ENCODE measurements around the gene ZNF580. TPM values are rescaled to one million over a fixed set of nuclear protein-coding genes. Genes with fewer than 3 reads are reported as not detected.
A peak's percentile ranks its signal among the peaks of the same experiment; 100 is the strongest.

Gene ZNF580
- total RNA-seq, 2 experiments from 2014 or later, result 24.4 to 50.0 TPM

GRCh38 chr19:55633861-55634260 is 6.9 kb upstream of the ZNF580 start:
- Histone ChIP-seq H3K9me2 (ENCODE audit: insufficient read depth, low read length) (no peaks in the 10 kb centered on the region), H3K79me2 (ENCODE audit: insufficient read depth, low read depth, low read length) (peaks cover 26% of the 10 kb centered on the region), H3K36me3 (ENCODE audit: insufficient read depth, low read length) (peaks cover 7% of the 10 kb centered on the region; the same call in 1 of the 2 replicates), H3K9me3 (ENCODE audit: low read length) (no peaks in the 10 kb centered on the region), H3K4me3 (ENCODE audit: low read depth, low read length, poor library complexity, severe bottlenecking) (peak overlapping the region; percentile 98), H4K20me1 (ENCODE audit: insufficient read depth, low read length) (no peaks in the 10 kb centered on the region), H2AFZ (ENCODE audit: low read length) (peak overlapping the region; percentile 59; the same call in 1 of the 2 replicates), H3K4me1 (ENCODE audit: insufficient read depth, low read length, poor library complexity, severe bottlenecking) (peaks cover 38% of the 10 kb centered on the region), H3K4me2 (ENCODE audit: low read length) (peak overlapping the region; percentile 100), H3K27ac (ENCODE audit: low read depth, low read length, poor library complexity, severe bottlenecking) (peak overlapping the region; percentile 64)
- ChIA-PET POLR2A (interaction anchor here (0.6 to 1.0 kb wide), 4 partner anchors 9 to 357 kb away, joined by 3 to 6 read pairs (median 4); partner anchors contain the start of genes KMT5C and ZNF784), CTCF (ENCODE audit: unreplicated experiment) (interaction anchor here (1.6 kb wide), 1 partner anchor 21 kb away, joined by 3 read pairs; the partner anchor contains the start of gene U2AF2)
- intact Hi-C loops (cut with micrococcal nuclease; ENCODE audit: unreplicated experiment), result no loop called here
- TF ChIP-seq CTCF (conservative IDR thresholded peaks at IDR 0.05; ENCODE audit: low read length) (no peak), EZH2phosphoT487 (IDR thresholded peaks at IDR 0.05; ENCODE audit: borderline replicate concordance, low read depth, low read length) (no peak)
- no peak for DNase-seq (ENCODE audit: low spot score)
- no TSS peak for BruUV-seq (replicated peaks)

- Histone ChIP-seq H3K9me2 (ENCODE audit: insufficient read depth, low read length) (no peaks in the 10 kb centered on the region), H3K27ac (ENCODE audit: low read depth, low read length, poor library complexity, severe bottlenecking) (peak overlapping the region; percentile 64), H3K4me2 (ENCODE audit: low read length) (peak overlapping the region; percentile 100), H2AFZ (ENCODE audit: low read length) (no peak overlapping the region), H3K79me2 (ENCODE audit: insufficient read depth, low read depth, low read length) (peaks cover 26% of the 10 kb centered on the region), H3K4me3 (ENCODE audit: low read depth, low read length, poor library complexity, severe bottlenecking) (peak overlapping the region; percentile 98), H3K4me1 (ENCODE audit: insufficient read depth, low read length, poor library complexity, severe bottlenecking) (peaks cover 53% of the 10 kb centered on the region), H3K9me3 (ENCODE audit: low read length) (no peaks in the 10 kb centered on the region), H4K20me1 (ENCODE audit: insufficient read depth, low read length) (no peaks in the 10 kb centered on the region), H3K36me3 (ENCODE audit: insufficient read depth, low read length) (peaks cover 7% of the 10 kb centered on the region; the same call in 1 of the 2 replicates)
- POLR2A ChIA-PET, result no interaction called here
- CTCF ChIA-PET (ENCODE audit: unreplicated experiment), result no interaction called here
- intact Hi-C loops (cut with micrococcal nuclease; ENCODE audit: unreplicated experiment), result no loop called here
- TF ChIP-seq EZH2phosphoT487 (IDR thresholded peaks at IDR 0.05; ENCODE audit: borderline replicate concordance, low read depth, low read length), result no peak
- no peak for TF ChIP-seq CTCF (conservative IDR thresholded peaks at IDR 0.05; ENCODE audit: low read length)
- BruUV-seq (replicated peaks), result TSS peak; percentile 61
- no peak for DNase-seq (ENCODE audit: low spot score)
Measured at GRCh38 chr19:55635334-55635717, 5.5 kb upstream of the ZNF580 start.

GRCh38 chr19:55635856-55636440 is 4.9 kb upstream of the ZNF580 start:
- Histone ChIP-seq H2AFZ (ENCODE audit: low read length) (no peak overlapping the region), H3K36me3 (ENCODE audit: insufficient read depth, low read length) (peaks cover 7% of the 10 kb centered on the region; the same call in 1 of the 2 replicates), H3K27ac (ENCODE audit: low read depth, low read length, poor library complexity, severe bottlenecking) (no peak overlapping the region), H3K4me3 (ENCODE audit: low read depth, low read length, poor library complexity, severe bottlenecking) (peak overlapping the region; percentile 98), H3K9me3 (ENCODE audit: low read length) (no peaks in the 10 kb centered on the region), H3K9me2 (ENCODE audit: insufficient read depth, low read length) (no peaks in the 10 kb centered on the region), H3K4me1 (ENCODE audit: insufficient read depth, low read length, poor library complexity, severe bottlenecking) (peaks cover 57% of the 10 kb centered on the region), H4K20me1 (ENCODE audit: insufficient read depth, low read length) (no peaks in the 10 kb centered on the region), H3K79me2 (ENCODE audit: insufficient read depth, low read depth, low read length) (peaks cover 26% of the 10 kb centered on the region), H3K4me2 (ENCODE audit: low read length) (peak overlapping the region; percentile 100)
- intact Hi-C loops (cut with micrococcal nuclease; ENCODE audit: unreplicated experiment), result no loop called here
- CTCF ChIA-PET (ENCODE audit: unreplicated experiment), result no interaction called here
- no peak for DNase-seq (ENCODE audit: low spot score)
- no peak for TF ChIP-seq EZH2phosphoT487 (IDR thresholded peaks at IDR 0.05; ENCODE audit: borderline replicate concordance, low read depth, low read length)
- TF ChIP-seq CTCF (conservative IDR thresholded peaks at IDR 0.05; ENCODE audit: low read length), result no peak
- BruUV-seq (replicated peaks), result no TSS peak
- POLR2A ChIA-PET, result no interaction called here

Data from OCI-LY7 (cell line).